HEK293T (cell line): ENCODE measurements around the gene PPP2R3A.
"Not testable (repeated sequence)": the region's sequence is repeated elsewhere in the genome, so short reads cannot be mapped to it uniquely, and the experiment has no call there.

Source experiments
- ARNT ChIP-seq: fragments of 450-650 bp; IDR thresholded peaks from 2 replicates; pipeline ENCODE4 v1.6.1; 2017; ENCODE audit warnings: mild to moderate bottlenecking
- BHLHE40 ChIP-seq: fragments of 450-650 bp; IDR thresholded peaks from 2 replicates; pipeline ENCODE4 v1.6.1; 2016; ENCODE audit warnings: mild to moderate bottlenecking, moderate library complexity, borderline replicate concordance
- CTBP1 ChIP-seq: fragments of 450-650 bp; IDR thresholded peaks from 2 replicates; pipeline ENCODE4 v1.6.1; 2016; ENCODE audit warnings: borderline replicate concordance
- FOXA1 ChIP-seq: fragments of 450-650 bp; IDR thresholded peaks from 2 replicates; pipeline ENCODE4 v1.6.1; 2016; ENCODE audit warnings: mild to moderate bottlenecking
- FOXM1 ChIP-seq: fragments of 450-650 bp; IDR thresholded peaks from 2 replicates; pipeline ENCODE4 v1.6.1; 2017; ENCODE audit warnings: mild to moderate bottlenecking, borderline replicate concordance
- HDGF ChIP-seq: fragments of 450-650 bp; IDR thresholded peaks from 2 replicates; pipeline ENCODE4 v1.6.1; 2017; ENCODE audit warnings: antibody characterized with exemption, borderline replicate concordance
- L3MBTL2 ChIP-seq: fragments of 450-650 bp; conservative IDR thresholded peaks from 2 replicates; pipeline ENCODE4 v1.6.1; 2016; ENCODE audit warnings: mild to moderate bottlenecking
- LEF1 ChIP-seq: fragments of 450-650 bp; IDR thresholded peaks from 2 replicates; pipeline ENCODE4 v1.6.1; 2017; ENCODE audit warnings: mild to moderate bottlenecking, borderline replicate concordance
- PKNOX1 ChIP-seq: fragments of 450-650 bp; IDR thresholded peaks from 2 replicates; pipeline ENCODE4 v1.6.1; 2016
- SP1 ChIP-seq: fragments of 450-650 bp; IDR thresholded peaks from 2 replicates; pipeline ENCODE4 v1.6.1; 2017
- SUZ12 ChIP-seq: fragments of 450-650 bp; IDR thresholded peaks from 2 replicates; pipeline ENCODE4 v1.6.1; 2016; ENCODE audit warnings: mild to moderate bottlenecking
- ZNF384 ChIP-seq: fragments of 450-650 bp; IDR thresholded peaks from 2 replicates; pipeline ENCODE4 v1.6.1; 2016

DNA sequence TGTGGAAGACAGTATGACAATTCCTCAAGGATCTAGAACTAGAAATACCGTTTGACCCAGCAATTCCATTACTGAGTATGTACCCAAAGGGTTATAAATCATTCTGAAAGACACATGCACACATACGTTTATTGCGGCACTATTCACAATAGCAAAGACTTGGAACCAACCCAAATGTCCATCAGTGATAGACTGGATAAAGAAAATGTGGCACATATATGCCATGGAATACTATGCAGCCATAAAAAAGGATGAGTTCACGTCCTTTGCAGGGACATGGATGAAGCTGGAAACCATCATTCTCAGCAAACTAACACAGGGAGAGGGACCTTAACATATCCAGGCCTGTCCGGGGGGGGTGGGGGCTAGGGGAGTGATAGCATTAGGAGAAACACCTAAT lies 154.3 kb downstream of the PPP2R3A start:
- TF ChIP-seq BHLHE40, ARNT, FOXA1, PKNOX1, SUZ12, LEF1, FOXM1, L3MBTL2, ZNF384, SP1, HDGF, CTBP1: not testable (repeated sequence)
